Endothelial cell of umbilical vein (primary cell): Measurements from ENCODE around the gene WNT16. TPM values are rescaled to one million over a fixed set of nuclear protein-coding genes. Genes with fewer than 3 reads are reported as not detected.

Source experiments
- BruUV-seq: library from RNA; stranded (reverse); fragments of 400-500 nt; replicated peaks from 2 replicates; lab custom pipeline; 2021; lab: Mats Ljungman, UMichigan
- CTCF ChIA-PET: fragments of 300-600, 350-600 bp; sonication (Branson Sonifier 250); formaldehyde crosslinking; loops from one replicate; lab custom pipeline; 2021; ENCODE audit warnings: antibody characterized with exemption, inconsistent platforms; lab: Charles Lee
- POLR2A ChIA-PET: fragments of 300-600, 350-600 bp; sonication (Branson Sonifier 250); formaldehyde crosslinking; loops from one replicate; lab custom pipeline; 2021; ENCODE audit warnings: antibody characterized with exemption, inconsistent platforms; lab: Charles Lee
- DNase-seq: peaks from one replicate; pipeline ENCODE4 v3.0.0-alpha.2; 2011; ENCODE audit warnings: low read depth, low spot score
- FAIRE-seq: peaks from 2 replicates; lab custom pipeline; 2011; peaks lifted over from hg19 to GRCh38; lab: Jason Lieb, UNC
- H2AFZ ChIP-seq: 2 replicates; pipeline ENCODE4 v1.6.0; 2012; ENCODE audit warnings: low read depth, low read length, control low read depth, inconsistent platforms
- H3K27ac ChIP-seq: 2 replicates; pipeline ENCODE4 v1.5.1; 2011; ENCODE audit warnings: low read depth, mild to moderate bottlenecking, control low read depth, low read length, moderate library complexity; ENCODE audit not compliant: insufficient read depth
- H3K27me3 ChIP-seq, 2 experiments: 2 replicates each; pipeline versions ENCODE4 v1.6.0 to v1.6.1; 2011; ENCODE audit warnings: low read length in 2 of 2, mixed read lengths in 1 of 2; ENCODE audit not compliant: control insufficient read depth in 2 of 2, insufficient read depth in 2 of 2
- H3K36me3 ChIP-seq, 2 experiments: 2 replicates in 1 of 2; 3 replicates in 1 of 2; pipeline ENCODE4 v1.5.1; 2011; ENCODE audit warnings: low read length in 2 of 2, mild to moderate bottlenecking in 1 of 2, moderate library complexity in 1 of 2; ENCODE audit not compliant: control insufficient read depth in 2 of 2, insufficient read depth in 2 of 2; ENCODE audit errors: extremely low read depth in 1 of 2
- H3K4me1 ChIP-seq: 3 replicates; pipeline ENCODE4 v1.5.1; 2011; ENCODE audit warnings: mild to moderate bottlenecking, low read length; ENCODE audit not compliant: control insufficient read depth, insufficient read depth; ENCODE audit errors: extremely low read depth
- H3K4me2 ChIP-seq: 2 replicates; pipeline ENCODE4 v1.6.1; 2011; ENCODE audit warnings: low read length, control low read depth, mixed read lengths; ENCODE audit not compliant: insufficient read depth
- H3K4me3 ChIP-seq, 3 experiments: fragments of 200-600 bp in 1 of 3; sonication (generic), shearing (Covaris generic) in 1 of 3; replicated peaks in 1 of 3; 2 replicates each; pipeline ENCODE4 v1.5.1; 2011 to 2016; ENCODE audit warnings: control low read depth in 3 of 3, low read length in 3 of 3, mild to moderate bottlenecking in 2 of 3, inconsistent platforms in 1 of 3, low read depth in 1 of 3, moderate library complexity in 1 of 3; ENCODE audit not compliant: insufficient read depth in 1 of 3
- H3K79me2 ChIP-seq: 2 replicates; pipeline ENCODE4 v1.6.0; 2012; ENCODE audit warnings: low read length, inconsistent platforms; ENCODE audit not compliant: control insufficient read depth, insufficient read depth
- H3K9ac ChIP-seq: replicated peaks from 2 replicates; pipeline ENCODE3; 2011; ENCODE audit warnings: low read length, control low read depth; ENCODE audit not compliant: insufficient read depth; ENCODE audit errors: extremely low read depth
- H3K9me1 ChIP-seq: replicated peaks from 3 replicates; pipeline ENCODE4 v1.6.0; 2011; ENCODE audit warnings: mild to moderate bottlenecking, low read length; ENCODE audit not compliant: control insufficient read depth, insufficient read depth; ENCODE audit errors: extremely low read depth
- H3K9me3 ChIP-seq: replicated peaks from 2 replicates; pipeline ENCODE4 v1.5.1; 2012; ENCODE audit warnings: low read length, inconsistent platforms; ENCODE audit not compliant: control insufficient read depth, insufficient read depth
- H4K20me1 ChIP-seq: replicated peaks from 2 replicates; pipeline ENCODE3; 2011; ENCODE audit warnings: mild to moderate bottlenecking, low read length; ENCODE audit not compliant: control insufficient read depth, insufficient read depth; ENCODE audit errors: extremely low read depth
- EZH2 ChIP-seq: IDR thresholded peaks from 2 replicates; pipeline ENCODE4 v1.6.1; 2012; ENCODE audit warnings: borderline replicate concordance, low read depth, mild to moderate bottlenecking, moderate library complexity, low read length, inconsistent platforms; ENCODE audit not compliant: severe bottlenecking
- FOS ChIP-seq: IDR thresholded peaks from 2 replicates; pipeline ENCODE4 v1.6.1; 2011; ENCODE audit warnings: mild to moderate bottlenecking, low read length, moderate library complexity, borderline replicate concordance; ENCODE audit not compliant: insufficient read depth
- GATA2 ChIP-seq: IDR thresholded peaks from 2 replicates; pipeline ENCODE4 v1.7.0; 2011; ENCODE audit warnings: low read depth, mild to moderate bottlenecking, moderate library complexity, mixed read lengths, low read length; ENCODE audit not compliant: insufficient read length, insufficient read depth
- JUN ChIP-seq: IDR thresholded peaks from 2 replicates; pipeline ENCODE4 v1.6.1; 2011; ENCODE audit warnings: borderline replicate concordance, low read depth; ENCODE audit not compliant: insufficient read length, insufficient read depth
- MYC ChIP-seq: IDR thresholded peaks from one replicate; pipeline ENCODE4 v1.6.1; 2011; ENCODE audit warnings: mild to moderate bottlenecking, low read depth, low read length
- POLR2A ChIP-seq: IDR thresholded peaks from 2 replicates; pipeline ENCODE4 v1.6.1; 2012; ENCODE audit warnings: low read depth, mild to moderate bottlenecking, control low read depth, low read length
- POLR2AphosphoS5 ChIP-seq: IDR thresholded peaks from 2 replicates; pipeline ENCODE4 v1.6.1; 2012; ENCODE audit warnings: low read depth, mild to moderate bottlenecking, control low read depth, low read length, moderate library complexity; ENCODE audit not compliant: insufficient read depth
- dilution Hi-C: fragments of 300-500 bp; cut with MboI; formaldehyde crosslinking; loops from one replicate; pipeline ENCODE4 v1.15.0; 2019; ENCODE audit warnings: low sequenced_read_pairs; ENCODE audit not compliant: extremely low pct_ligation_motif_present
- intact Hi-C: fragments of 100-400 bp; cut with micrococcal nuclease; formaldehyde crosslinking; loops from one replicate; pipeline ENCODE4 v1.10.0; 2022
- polyA plus RNA-seq, 4 experiments: library from polyadenylated mRNA; depleted of rRNA in 3 of 4; stranded (reverse) in 3 of 4; unstranded in 1 of 4; fragments of >200 nt; gene quantifications; 2 replicates each; pipeline versions ENCODE4 v1.2.1 to v1.2.3, GENCODE V29; 2011 to 2012; ENCODE audit warnings: missing spikeins in 1 of 4
- total RNA-seq: library from RNA; stranded (reverse); gene quantifications from 2 replicates; pipeline ENCODE4 v1.2.3, GENCODE V29; 2021
- TF ChIP-seq, protein P1 (sequence below), 2 donors: IDR thresholded peaks; 1 replicate in 1 of 2; 2 replicates in 1 of 2; pipeline ENCODE4 v1.5.1; 2011; ENCODE audit warnings: low read length in 2 of 2, mild to moderate bottlenecking in 2 of 2, moderate library complexity in 2 of 2, control low read depth in 1 of 2, inconsistent platforms in 1 of 2, low read depth in 1 of 2; ENCODE audit not compliant: insufficient read depth in 1 of 2; ENCODE audit errors: extremely low read depth in 1 of 2
- TF ChIP-seq, protein P2 (sequence below): IDR thresholded peaks from 2 replicates; pipeline ENCODE4 v1.6.1; 2011; ENCODE audit not compliant: insufficient read depth, insufficient read length

Gene WNT16
- total and polyA plus RNA-seq, 2 donors (not counting 3 experiments of a cell fraction or from before 2014, with no cell fraction given): not detected

DNA sequence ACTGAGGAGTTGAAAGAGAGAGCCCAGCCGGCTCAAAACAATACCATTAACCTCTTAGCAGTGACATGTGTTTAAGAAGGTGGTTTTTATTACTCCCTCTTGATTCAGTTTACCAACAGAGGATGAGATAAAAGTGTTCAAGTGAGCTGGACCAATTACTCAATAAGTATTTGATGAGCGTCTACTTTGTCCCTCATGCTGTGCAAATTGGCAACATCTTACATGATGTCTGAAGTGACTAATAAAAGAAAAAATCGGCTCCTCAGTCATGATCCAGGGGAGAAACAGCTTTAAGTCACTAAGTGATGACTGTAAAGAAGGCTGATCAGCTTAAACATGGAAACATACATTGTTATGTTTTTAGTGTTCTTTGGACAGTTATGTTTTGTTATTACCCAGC is 7.8 kb downstream of the WNT16 start:
- ChIA-PET POLR2A (no interaction called here), CTCF (interaction anchor here (0.9 to 1.1 kb wide), 3 partner anchors 17 to 658 kb away, joined by 3 to 4 read pairs (median 3); no protein-coding TSS in a partner anchor)
- H2AFZ ChIP-seq: no peak overlapping the region
- H3K4me2 ChIP-seq: no peak overlapping the region
- intact Hi-C loops (no loop called here), dilution Hi-C loops (no loop called here)
- H3K27me3 ChIP-seq: peaks cover 15 to 34% of the 10 kb centered on the region in 2 experiments
- H3K9me3 ChIP-seq: no peaks in the 10 kb centered on the region
- no peaks in the 10 kb centered on the region for H3K79me2 ChIP-seq
- no peak overlapping the region for H3K27ac ChIP-seq
- DNase-seq (no peak), FAIRE-seq (no peak)
- no peak overlapping the region for H3K4me3 ChIP-seq
- H3K9me1 ChIP-seq: no peaks in the 10 kb centered on the region
- TF ChIP-seq, protein P1, sequence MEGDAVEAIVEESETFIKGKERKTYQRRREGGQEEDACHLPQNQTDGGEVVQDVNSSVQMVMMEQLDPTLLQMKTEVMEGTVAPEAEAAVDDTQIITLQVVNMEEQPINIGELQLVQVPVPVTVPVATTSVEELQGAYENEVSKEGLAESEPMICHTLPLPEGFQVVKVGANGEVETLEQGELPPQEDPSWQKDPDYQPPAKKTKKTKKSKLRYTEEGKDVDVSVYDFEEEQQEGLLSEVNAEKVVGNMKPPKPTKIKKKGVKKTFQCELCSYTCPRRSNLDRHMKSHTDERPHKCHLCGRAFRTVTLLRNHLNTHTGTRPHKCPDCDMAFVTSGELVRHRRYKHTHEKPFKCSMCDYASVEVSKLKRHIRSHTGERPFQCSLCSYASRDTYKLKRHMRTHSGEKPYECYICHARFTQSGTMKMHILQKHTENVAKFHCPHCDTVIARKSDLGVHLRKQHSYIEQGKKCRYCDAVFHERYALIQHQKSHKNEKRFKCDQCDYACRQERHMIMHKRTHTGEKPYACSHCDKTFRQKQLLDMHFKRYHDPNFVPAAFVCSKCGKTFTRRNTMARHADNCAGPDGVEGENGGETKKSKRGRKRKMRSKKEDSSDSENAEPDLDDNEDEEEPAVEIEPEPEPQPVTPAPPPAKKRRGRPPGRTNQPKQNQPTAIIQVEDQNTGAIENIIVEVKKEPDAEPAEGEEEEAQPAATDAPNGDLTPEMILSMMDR (IDR thresholded peaks at IDR 0.05; ENCODE audit: extremely low read depth in 1 of 2, insufficient read depth in 1 of 2, low read depth in 1 of 2, low read length in 2 of 2): no peak
- TF ChIP-seq POLR2AphosphoS5: no peak
- no peak for TF ChIP-seq JUN
- no peaks in the 10 kb centered on the region for H4K20me1 ChIP-seq
- BruUV-seq: no TSS peak
- no peaks in the 10 kb centered on the region for H3K36me3 ChIP-seq
- no peaks in the 10 kb centered on the region for H3K4me1 ChIP-seq
- no peak overlapping the region for H3K9ac ChIP-seq

DNA sequence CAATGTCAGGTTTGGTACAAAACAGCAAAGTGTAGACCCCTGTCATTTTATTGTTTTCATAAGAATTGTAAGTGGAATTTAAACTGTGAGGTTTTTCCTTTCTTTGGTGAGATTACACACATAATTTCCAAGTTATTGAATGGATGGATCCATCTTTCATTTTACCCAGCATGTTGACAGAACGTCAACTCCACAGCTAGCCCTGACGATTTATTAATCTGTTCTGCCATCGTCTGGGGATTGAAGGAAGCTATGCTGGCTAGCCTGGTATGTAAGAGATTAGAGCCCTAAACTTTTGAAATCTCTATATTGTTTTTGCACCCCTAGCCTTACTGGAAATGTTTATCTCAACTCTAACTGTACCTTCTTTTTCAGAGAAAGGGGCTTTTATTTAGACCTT is 8.6 kb downstream of the WNT16 start:
- no peaks in the 10 kb centered on the region for H3K79me2 ChIP-seq
- DNase-seq (no peak), FAIRE-seq (no peak)
- no peak overlapping the region for H3K4me3 ChIP-seq
- no peaks in the 10 kb centered on the region for H4K20me1 ChIP-seq
- dilution Hi-C loops (no loop called here), intact Hi-C loops (no loop called here)
- TF ChIP-seq POLR2A (no peak), MYC (no peak), FOS (no peak), JUN (no peak), EZH2 (no peak), POLR2AphosphoS5 (no peak), GATA2 (no peak)
- TF ChIP-seq, protein P1 (IDR thresholded peaks at IDR 0.05; ENCODE audit: extremely low read depth in 1 of 2, insufficient read depth in 1 of 2, low read depth in 1 of 2, low read length in 2 of 2): no peak
- TF ChIP-seq, protein P2, sequence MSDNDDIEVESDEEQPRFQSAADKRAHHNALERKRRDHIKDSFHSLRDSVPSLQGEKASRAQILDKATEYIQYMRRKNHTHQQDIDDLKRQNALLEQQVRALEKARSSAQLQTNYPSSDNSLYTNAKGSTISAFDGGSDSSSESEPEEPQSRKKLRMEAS: no peak
- no peak overlapping the region for H3K4me2 ChIP-seq
- no peaks in the 10 kb centered on the region for H3K9me1 ChIP-seq
- ChIA-PET CTCF (interaction anchor here (1.1 kb wide), 2 partner anchors 178 to 657 kb away, joined by 3 to 4 read pairs; no protein-coding TSS in a partner anchor), POLR2A (no interaction called here)
- H3K4me1 ChIP-seq: peaks cover under 1% of the 10 kb centered on the region
- no peak overlapping the region for H3K9ac ChIP-seq
- no peak overlapping the region for H3K27ac ChIP-seq
- H3K27me3 ChIP-seq: peaks cover 9 to 26% of the 10 kb centered on the region in 2 experiments
- H2AFZ ChIP-seq: no peak overlapping the region
- BruUV-seq: no TSS peak
- H3K9me3 ChIP-seq: no peaks in the 10 kb centered on the region
- no peaks in the 10 kb centered on the region for H3K36me3 ChIP-seq
